T-helper 2 cell treated with Interferon-gamma antibody and Interleukin-4, amounts not matched to agents 100 ng/mL and 5 ng/mL, for 36 hours (primary cell): ENCODE data around the gene MOAP1. TPM values are rescaled to one million over a fixed set of nuclear protein-coding genes. Genes with fewer than 3 reads are reported as not detected.

ENCODE experiments used
- intact Hi-C: fragments of 100-400 bp; cut with micrococcal nuclease; formaldehyde crosslinking; loops from one replicate; pipeline ENCODE4 v1.15.1; 2023
- total RNA-seq: library from RNA; stranded (reverse); gene quantifications from 2 replicates; pipeline ENCODE4 v1.2.3, GENCODE V29; 2022

Gene MOAP1
- total RNA-seq, 1 donor from 2014 or later = 19.4 TPM

GRCh38 chr14:93150227-93151208 is 34.2 kb downstream of the MOAP1 start:
- intact Hi-C loops = no loop called here

GRCh38 chr14:93148979-93149378 is 35.7 kb downstream of the MOAP1 start:
- intact Hi-C loops = no loop called here

GRCh38 chr14:93146119-93146518 is 38.6 kb downstream of the MOAP1 start:
- intact Hi-C loops = no loop called here

- intact Hi-C loops = no loop called here
Measured at GRCh38 chr14:93142854-93143652, 41.6 kb downstream of the MOAP1 start.

- intact Hi-C loops = loop anchor here (10.0 kb wide), 1 partner anchor 103 kb away; no protein-coding TSS in a partner anchor
Measured at GRCh38 chr14:93137864-93138263, 46.8 kb downstream of the MOAP1 start.

- intact Hi-C loops = loop anchor here (10.0 kb wide), 1 partner anchor 102 kb away; no protein-coding TSS in a partner anchor
Measured at GRCh38 chr14:93136508-93136907, 48.2 kb downstream of the MOAP1 start.

GRCh38 chr14:93136009-93136408 is 48.7 kb downstream of the MOAP1 start:
- intact Hi-C loops = loop anchor here (10.0 kb wide), 1 partner anchor 101 kb away; no protein-coding TSS in a partner anchor

- intact Hi-C loops = loop anchor here (10.0 kb wide), 1 partner anchor 101 kb away; no protein-coding TSS in a partner anchor
Measured at GRCh38 chr14:93135399-93135798, 49.3 kb downstream of the MOAP1 start.

GRCh38 chr14:93133464-93133863 is 51.2 kb downstream of the MOAP1 start:
- intact Hi-C loops = loop anchor here (10.0 kb wide), 1 partner anchor 99 kb away; no protein-coding TSS in a partner anchor

GRCh38 chr14:93132472-93133065 is 52.1 kb downstream of the MOAP1 start:
- intact Hi-C loops = loop anchor here (1.0 to 10.0 kb wide), 2 partner anchors 19 to 98 kb away; no protein-coding TSS in a partner anchor

Other genes starting within 250 kb of the MOAP1 start
- gene ITPK1, start 69.0 kb downstream of the MOAP1 start, total RNA-seq = 80.6 and 84.1 TPM in 2 replicates
- 8.7 and 9.4 TPM in 2 replicates for gene LYSET, start 420 bp upstream of the MOAP1 start, total RNA-seq
- gene GON7, start 22.2 kb upstream of the MOAP1 start, total RNA-seq = 14.9 and 16.2 TPM in 2 replicates
- gene UBR7, start 22.4 kb upstream of the MOAP1 start, total RNA-seq = 39.9 and 40.5 TPM in 2 replicates
- 21.1 and 21.9 TPM in 2 replicates for gene BTBD7, start 148.1 kb upstream of the MOAP1 start, total RNA-seq
- not detected in 2 replicates for gene COX8C, start 162.3 kb upstream of the MOAP1 start, total RNA-seq
- gene UNC79, start 246.0 kb upstream of the MOAP1 start, total RNA-seq = 0.02 TPM in 1 of 2 replicates, not detected in the other